ENCODE measurements around the gene ZNF679. TPM values are rescaled to one million over a fixed set of nuclear protein-coding genes. Genes with fewer than 3 reads are reported as not detected.
"Not testable (repeated sequence)": the region's sequence is repeated elsewhere in the genome, so short reads cannot be mapped to it uniquely, and the experiment has no call there.

Gene ZNF679
- total RNA-seq, 3 donors from 2014 or later: not detected

DNA sequence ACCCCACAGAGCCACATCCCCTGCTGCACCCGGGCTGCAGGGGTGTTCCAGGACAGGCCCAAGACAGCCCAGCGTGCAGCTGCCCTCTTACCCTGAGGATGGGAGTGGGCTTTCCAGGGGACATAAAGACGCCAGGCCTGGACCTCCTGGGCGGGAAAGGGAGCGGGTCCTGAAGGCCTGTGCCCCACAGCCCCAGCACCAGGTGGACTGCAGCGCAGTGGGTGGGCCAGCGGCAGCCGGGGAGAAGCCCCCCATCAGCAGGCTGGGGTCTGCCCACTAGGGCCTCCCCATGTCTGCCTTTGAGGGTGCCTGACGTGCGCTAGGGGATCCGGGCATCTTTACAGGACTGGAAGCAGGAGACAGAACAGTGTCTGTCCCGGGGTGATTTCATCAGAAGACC, 43.9 kb upstream of the ZNF679 start:
- Histone ChIP-seq H3K36me3 (ENCODE audit: low read depth) (no peaks in the 10 kb centered on the region), H3K9me3 (peaks cover 53% of the 10 kb centered on the region), H3K4me1 (ENCODE audit: low read depth) (no peaks in the 10 kb centered on the region), H3K4me3 (no peak overlapping the region)
- no peak for TF ChIP-seq CTCF (IDR thresholded peaks at IDR 0.05)
- DNase-seq (no peak), ATAC-seq (no peak)
- intact Hi-C loops (cut with DNase I, micrococcal nuclease): loop anchor here (10.0 kb wide), 2 partner anchors 430 to 440 kb away; no protein-coding TSS in a partner anchor

GRCh38 chr7:64187408-64187807, 40.9 kb upstream of the ZNF679 start:
- Histone ChIP-seq H3K4me3 (no peak overlapping the region), H3K4me1 (ENCODE audit: low read depth) (no peaks in the 10 kb centered on the region), H3K9me3 (peaks cover 55% of the 10 kb centered on the region), H3K36me3 (ENCODE audit: low read depth) (no peaks in the 10 kb centered on the region)
- ATAC-seq (no peak), DNase-seq (no peak)
- intact Hi-C loops (cut with DNase I, micrococcal nuclease): loop anchor here (10.0 kb wide), 2 partner anchors 427 to 437 kb away; no protein-coding TSS in a partner anchor
- no peak for TF ChIP-seq CTCF (IDR thresholded peaks at IDR 0.05)

- intact Hi-C loops (cut with DNase I, micrococcal nuclease): no loop called here
- Histone ChIP-seq H3K4me1 (ENCODE audit: low read depth) (no peaks in the 10 kb centered on the region), H3K4me3 (no peak overlapping the region), H3K36me3 (ENCODE audit: low read depth) (no peaks in the 10 kb centered on the region), H3K9me3 (peaks cover 65% of the 10 kb centered on the region)
- TF ChIP-seq CTCF (IDR thresholded peaks at IDR 0.05): no peak
- DNase-seq: no peak
- no peak for ATAC-seq
Measured at GRCh38 chr7:64192148-64192704, 36.0 kb upstream of the ZNF679 start.

GRCh38 chr7:64192775-64193174, 35.5 kb upstream of the ZNF679 start:
- H3K4me1 ChIP-seq (ENCODE audit: low read depth): no peaks in the 10 kb centered on the region
- H3K9me3 ChIP-seq: peaks cover 65% of the 10 kb centered on the region
- TF ChIP-seq CTCF (IDR thresholded peaks at IDR 0.05): no peak
- ATAC-seq (no peak), DNase-seq (no peak)
- no peaks in the 10 kb centered on the region for H3K36me3 ChIP-seq (ENCODE audit: low read depth)
- intact Hi-C loops (cut with DNase I, micrococcal nuclease): no loop called here
- no peak overlapping the region for H3K4me3 ChIP-seq

DNA sequence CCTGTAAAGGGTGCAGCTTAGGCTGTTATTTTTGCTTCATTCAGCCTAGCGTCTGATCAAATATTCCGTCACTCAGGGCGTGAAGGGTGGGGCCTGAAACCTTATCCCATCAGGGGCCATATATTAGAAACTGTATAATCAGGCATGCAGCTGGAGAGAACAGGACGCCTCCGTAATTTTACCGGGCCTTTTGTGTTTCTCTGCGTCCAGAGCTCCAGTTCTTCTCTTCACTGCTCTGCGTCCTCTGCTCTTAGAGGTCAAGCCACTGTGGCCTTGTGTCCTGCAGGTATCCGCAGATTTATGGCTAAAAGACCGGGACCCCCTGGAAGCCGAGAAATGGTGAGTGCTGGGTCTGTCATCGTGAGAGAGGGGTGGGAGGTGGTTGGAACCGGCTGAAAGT, 21.4 kb upstream of the ZNF679 start, which contains the start of gene ZNF735:
Gene ZNF735 (plus strand): TSS at position 301 of the 400 bp plus-strand sequence. CDS start 0 bp downstream, at position 301.
- no peak for ATAC-seq
- no peak for DNase-seq
- Histone ChIP-seq H3K4me3 (no peak within 1 kb of the TSS), H3K4me1 (ENCODE audit: low read depth) (no peaks in the 10 kb centered on the region), H3K9me3 (peaks cover 77% of the 10 kb centered on the region), H3K36me3 (ENCODE audit: low read depth) (no peaks in the 10 kb centered on the region)
- no peak for TF ChIP-seq CTCF (IDR thresholded peaks at IDR 0.05)
- intact Hi-C loops (cut with DNase I, micrococcal nuclease): no loop called here

- H3K36me3 ChIP-seq (ENCODE audit: low read depth); H3K4me1 ChIP-seq (ENCODE audit: low read depth); ATAC-seq; H3K4me3 ChIP-seq; intact Hi-C loops (cut with DNase I, micrococcal nuclease); DNase-seq: not testable (repeated sequence)
- H3K9me3 ChIP-seq: peaks cover 94% of the 10 kb centered on the region
Measured at GRCh38 chr7:64219710-64220298, 8.5 kb upstream of the ZNF679 start.

Measured in mucosa of descending colon (tissue), 3 donors.